HG03575 (cell line): ENCODE data around the gene IMPACT.

Experiments used
- ATAC-seq: cut with Tn5 transposase; IDR thresholded peaks from one replicate; pipeline ENCODE4 v1.9.1; 2021; ENCODE audit not compliant: unreplicated experiment, insufficient number of reproducible peaks, low FRiP score; ENCODE audit errors: extremely low read depth

The IMPACT gene

DNA sequence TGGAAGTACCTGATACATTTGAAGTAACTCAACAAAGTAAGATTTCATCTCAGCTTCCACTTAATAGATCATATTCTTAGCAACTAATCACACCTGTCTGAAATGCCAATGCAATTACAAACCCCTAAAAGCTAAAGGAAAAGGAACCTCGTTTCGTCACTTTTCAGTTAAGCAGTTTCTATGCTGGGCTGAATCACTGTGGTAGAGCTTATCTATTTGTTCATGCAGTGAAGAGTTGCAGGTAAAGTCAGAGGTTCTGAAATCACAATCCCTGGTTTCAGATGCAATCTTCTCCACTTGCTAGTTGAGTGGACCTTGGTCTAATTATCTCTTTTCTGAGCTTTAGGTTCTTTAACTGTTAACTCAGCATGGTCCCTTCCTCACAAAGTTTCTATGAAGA lies 40.3 kb downstream of the IMPACT start:
- ATAC-seq = no peak

DNA sequence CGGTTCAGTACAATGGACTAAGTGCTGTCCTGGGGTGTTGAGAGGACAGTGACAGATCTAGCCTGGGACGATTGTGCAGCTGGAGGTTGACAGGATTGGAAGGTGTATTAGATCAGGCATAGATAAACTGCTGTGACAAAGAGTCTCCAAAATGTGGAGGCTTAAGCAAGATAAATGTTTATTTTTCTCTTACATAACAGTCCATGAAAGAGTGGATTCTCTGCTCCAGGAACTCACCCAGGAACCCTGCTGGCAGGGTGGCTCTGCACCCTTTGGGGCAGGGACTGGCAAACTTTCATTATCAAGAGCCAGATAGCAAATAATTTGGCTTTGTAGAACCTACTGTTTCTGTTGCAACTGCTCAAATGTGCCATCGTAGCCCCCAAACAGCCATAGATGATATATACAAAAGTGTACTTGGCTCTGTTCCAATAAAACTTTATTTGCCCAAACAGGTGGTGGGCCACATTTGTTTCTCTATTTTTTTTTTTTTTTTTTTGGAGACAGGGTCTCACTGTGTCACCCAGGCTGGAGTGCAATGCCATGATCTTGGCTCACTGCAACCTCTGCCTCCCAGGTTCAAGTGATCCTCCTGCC lies 43.6 kb downstream of the IMPACT start:
- ATAC-seq = no peak

DNA sequence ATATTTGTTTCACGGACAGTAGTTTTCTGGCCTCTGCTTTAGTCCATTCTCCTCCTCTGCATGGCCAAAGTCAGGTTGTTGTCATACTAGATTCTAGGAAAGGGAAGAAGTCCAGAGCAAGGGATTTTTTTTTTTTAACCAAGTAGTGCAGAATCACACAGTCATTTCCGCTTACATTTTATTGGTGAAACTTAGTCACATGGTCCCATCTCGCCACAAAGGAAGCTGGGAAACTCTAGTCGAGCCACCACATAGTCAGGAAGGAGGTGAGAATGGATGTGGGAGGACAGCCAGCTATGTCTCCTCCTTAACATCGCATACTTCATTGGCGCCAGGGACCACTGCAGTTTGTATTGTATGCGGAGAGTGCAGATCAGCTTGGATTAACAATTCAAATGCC lies 44.3 kb downstream of the IMPACT start:
- no peak for ATAC-seq

DNA sequence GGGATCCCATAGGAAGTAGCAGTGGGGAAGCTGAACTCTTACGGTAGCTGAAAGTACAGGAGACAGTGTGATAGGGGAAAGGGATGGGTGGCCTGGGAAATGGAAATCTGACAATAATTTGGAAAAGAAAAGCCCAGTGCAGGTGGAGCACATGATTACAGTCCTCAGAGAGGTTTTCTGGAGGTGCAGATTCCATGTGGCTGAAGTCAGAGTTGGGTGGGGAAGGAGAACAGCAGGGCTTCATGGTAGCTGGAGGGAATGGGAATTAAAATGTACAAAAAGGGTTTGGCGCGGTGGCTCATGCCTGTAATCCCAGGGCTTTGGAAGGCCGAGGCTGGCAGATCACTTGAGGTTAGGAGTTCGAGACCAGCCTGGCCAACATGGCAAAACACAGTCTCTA lies 46.1 kb downstream of the IMPACT start:
- no peak for ATAC-seq

DNA sequence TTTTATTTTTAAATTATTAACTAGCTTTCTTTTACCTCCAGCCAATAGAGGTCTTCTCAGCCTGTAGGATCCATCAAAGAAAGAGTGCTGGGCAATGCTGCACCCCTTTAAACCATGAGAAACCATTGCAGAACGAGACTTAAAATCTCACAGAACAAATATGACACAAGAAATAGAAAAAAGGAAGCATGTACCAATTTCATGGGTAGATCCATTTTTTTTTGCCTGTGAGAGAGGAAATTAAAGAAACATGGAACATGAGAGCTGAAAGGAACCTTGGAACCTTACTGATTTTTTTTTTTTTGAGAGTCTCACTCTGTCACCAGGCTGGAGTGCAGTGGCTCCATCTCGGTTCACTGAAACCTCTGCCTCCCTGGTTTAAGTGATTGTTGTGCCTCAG lies 47.9 kb downstream of the IMPACT start:
- no peak for ATAC-seq

DNA sequence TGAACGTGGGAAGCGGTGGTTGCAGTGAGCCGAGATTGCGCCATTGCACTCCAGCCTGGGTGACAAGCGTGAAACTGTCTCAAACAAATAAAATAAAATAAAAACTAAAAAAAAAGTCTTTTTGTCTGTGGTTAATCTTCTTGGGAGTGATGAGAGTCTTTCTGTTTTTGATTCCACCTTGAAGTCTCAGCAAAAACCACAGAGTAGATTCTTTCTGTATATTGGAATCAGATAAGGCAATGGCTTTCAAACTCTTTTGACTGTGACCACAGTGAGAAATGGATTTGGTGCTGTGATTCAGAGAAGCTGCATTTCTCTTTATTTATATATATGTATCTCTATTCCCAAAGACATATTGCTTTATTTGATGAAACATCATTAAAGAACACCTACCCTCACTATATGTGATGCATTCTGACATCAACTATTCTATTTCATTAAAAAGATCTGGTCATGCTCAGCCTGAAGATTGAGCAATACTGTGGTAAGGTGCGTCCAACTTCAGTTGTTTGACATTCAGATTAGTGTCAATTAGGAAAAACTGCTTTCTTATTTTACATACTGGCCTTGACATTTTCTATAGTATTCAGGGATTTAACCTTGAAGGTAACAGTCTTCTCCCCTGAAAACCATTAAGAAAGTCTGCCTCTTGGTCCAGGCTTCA lies 49.6 kb downstream of the IMPACT start:
- ATAC-seq = no peak

DNA sequence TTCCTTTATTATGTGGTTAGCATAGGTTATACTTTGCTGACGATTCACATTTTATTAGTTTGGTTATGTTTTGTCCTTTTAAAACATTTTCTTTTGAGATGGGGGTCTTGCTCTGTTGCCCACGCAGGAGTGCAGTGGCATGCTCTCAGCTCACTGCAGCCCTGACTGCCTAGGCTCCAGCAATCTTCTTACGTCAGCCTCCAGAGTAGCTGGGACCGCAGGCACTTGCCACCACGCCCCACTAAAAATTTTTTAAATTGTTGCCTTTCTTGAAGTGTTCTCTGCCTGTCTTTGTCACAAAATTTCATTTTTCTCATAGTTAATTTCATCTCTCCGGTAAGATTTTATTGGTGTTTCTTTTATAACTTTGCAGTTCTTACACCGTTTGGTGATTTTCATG lies 52.9 kb downstream of the IMPACT start:
- ATAC-seq = no peak

DNA sequence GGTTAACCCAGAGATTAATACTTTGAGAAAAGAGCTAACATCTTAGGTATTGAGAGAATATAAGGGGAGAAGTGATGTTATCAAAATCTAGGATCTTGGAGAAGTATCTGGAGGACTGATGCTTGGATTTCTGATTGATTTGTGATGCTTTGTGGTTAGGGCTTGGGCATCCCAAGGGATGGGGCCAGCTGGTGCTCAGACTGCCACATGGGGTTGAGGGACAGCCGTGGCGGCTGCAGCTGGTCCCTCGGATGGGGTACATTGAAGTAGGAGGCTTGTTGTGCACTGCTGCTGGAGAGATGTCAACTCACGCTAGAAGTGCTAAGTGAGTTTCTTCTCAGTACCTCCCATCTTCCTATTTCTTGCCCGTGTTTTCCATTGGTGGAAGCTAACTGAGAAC lies 56.4 kb downstream of the IMPACT start:
- no peak for ATAC-seq

DNA sequence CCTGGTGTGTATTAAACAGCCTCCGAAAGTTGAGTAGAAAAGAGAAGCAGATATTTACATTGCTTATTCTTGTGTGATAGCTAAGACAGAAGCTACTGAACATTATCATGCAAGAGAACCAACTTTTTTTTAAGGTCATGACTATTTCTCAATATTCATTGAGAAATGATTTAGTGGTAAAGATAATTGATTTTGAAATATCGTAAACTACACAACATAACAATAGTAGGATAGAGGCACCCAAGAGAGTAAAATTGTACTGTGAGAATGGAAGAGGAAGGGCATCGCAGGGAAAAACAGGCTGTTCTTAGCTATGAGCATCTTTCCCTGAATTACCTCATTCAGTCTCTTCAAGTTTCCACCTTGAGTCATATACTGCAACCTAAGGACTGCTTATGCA lies 59.2 kb downstream of the IMPACT start:
- ATAC-seq = no peak

DNA sequence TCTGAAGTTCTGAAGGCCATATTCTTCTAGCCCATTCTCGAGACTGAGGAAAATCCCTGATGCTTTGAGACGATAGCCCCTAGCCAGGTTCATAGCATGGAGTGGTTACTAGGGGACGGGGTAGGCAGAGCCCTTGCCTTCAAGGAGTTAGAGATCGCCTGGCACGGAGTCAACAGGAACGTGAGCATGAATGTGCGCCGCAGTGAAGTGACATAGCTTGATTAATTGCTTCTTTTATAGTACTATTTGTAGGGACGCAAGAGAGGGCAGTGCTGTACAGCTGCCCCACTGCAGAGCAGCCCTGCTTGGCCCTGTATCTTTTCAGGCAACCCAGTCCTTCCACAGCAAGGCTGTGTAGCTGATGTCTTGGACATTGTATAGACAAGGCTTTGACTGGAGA lies 60.2 kb downstream of the IMPACT start:
- ATAC-seq = no peak

DNA sequence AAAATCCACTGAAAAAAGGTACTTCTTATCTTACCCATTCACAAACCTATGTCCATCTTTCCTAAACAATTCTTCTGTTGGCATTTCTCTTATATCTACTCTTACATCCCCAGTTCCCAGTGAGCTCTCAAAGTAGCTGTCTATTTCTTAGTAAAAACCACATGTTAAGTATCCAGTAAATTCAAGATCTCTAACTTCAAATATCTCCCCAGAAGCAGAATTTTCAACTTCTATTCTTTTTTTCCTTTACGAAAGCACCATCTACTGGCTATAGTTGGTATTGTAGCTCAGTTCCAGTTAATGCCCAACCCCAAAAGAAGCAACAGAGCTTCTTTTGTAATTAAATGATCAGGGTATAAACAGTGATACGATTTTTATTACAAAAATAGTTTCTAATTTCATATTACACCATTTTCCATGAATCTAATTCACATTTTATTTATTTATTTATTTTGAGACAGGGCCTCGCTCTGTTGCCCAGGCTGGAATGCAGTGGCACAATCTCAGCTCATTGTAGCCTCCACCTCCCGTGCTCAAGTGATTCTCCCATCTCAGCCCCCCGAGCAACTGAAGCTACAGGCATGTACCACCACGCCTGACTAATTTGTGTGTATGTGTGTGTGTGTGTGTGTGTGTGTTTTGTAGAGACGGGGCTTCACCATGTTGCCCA lies 62.5 kb downstream of the IMPACT start:
- no peak for ATAC-seq

DNA sequence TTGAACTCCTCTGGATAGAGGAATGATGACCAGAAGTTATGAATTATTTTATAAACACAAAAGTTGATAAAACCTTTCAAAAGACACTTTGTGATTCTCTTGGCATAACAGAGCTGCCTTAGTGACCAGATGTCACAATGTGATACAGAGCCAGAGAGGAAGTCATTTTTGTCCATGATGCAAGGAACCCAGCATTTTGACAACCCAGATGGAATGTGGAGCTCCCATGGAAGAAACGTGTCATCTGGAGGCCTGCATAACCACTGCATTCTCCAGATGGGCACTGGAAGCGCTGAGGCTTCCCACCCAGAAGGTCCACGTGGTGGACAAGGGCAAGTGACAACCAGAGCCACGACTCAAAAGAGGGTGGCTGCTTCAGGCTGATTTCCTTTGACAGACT lies 64.1 kb downstream of the IMPACT start:
- ATAC-seq = no peak

DNA sequence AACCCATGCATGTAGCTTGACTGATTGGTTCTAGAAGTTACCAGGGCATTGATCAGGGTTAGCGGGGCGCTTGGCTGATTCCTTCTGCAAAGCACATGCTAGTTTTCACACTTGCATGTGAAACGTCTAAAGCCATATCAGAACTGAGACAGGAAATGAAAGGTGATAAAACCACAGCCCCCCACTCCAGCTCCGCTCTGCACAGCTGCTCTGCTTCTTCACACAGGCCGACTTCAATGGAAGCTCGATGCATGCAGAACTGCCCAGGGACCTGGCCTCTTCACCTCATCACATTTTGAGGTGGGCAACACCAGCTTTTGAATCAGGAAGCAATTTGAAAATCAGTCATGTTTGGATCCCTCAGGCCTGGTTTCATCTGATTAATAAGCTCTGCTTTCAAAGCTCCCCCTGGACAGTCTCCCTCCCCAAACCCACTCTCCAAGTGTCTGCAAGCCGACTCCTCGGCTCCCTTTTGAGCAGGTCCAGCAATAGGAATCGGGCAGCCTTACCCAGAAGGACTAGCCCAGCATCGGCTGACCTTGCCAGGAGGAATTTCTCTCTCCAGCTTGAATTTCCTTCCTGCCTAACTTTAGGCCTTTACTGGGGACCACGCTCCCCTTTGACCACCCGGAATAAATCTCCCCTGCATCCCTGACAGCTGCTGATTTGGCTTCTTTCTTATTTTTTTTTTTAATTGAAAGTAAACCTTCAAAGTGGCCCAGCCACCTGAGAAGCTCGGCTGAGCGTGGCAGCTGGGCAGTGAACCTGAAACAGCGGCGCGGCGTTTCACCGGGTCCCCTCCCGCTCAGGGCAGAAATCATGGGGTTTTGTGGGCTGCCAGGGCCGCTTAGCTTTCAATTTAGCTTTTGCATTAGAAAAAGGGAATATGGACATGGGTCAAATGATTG lies 65.7 kb downstream of the IMPACT start:
- ATAC-seq = peak; percentile 66

DNA sequence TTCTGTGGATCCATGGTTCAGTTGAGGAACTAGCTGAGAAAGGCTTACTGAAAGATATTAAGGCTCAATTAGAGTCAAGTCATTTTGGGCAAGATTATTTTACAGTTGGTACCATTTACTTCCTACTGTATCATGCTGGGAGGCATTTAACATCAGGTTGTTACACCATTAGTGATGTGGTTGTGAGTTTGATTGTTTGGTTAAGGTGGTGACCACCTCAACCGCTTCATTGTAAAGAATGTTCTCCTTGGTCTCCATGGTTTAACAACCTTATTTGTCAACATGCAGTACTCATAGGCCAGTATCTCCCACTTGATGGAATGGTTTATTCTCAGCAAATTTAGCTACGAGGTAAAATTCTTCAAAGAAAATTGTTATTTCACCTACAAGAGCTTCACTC lies 68.1 kb downstream of the IMPACT start:
- ATAC-seq = no peak

DNA sequence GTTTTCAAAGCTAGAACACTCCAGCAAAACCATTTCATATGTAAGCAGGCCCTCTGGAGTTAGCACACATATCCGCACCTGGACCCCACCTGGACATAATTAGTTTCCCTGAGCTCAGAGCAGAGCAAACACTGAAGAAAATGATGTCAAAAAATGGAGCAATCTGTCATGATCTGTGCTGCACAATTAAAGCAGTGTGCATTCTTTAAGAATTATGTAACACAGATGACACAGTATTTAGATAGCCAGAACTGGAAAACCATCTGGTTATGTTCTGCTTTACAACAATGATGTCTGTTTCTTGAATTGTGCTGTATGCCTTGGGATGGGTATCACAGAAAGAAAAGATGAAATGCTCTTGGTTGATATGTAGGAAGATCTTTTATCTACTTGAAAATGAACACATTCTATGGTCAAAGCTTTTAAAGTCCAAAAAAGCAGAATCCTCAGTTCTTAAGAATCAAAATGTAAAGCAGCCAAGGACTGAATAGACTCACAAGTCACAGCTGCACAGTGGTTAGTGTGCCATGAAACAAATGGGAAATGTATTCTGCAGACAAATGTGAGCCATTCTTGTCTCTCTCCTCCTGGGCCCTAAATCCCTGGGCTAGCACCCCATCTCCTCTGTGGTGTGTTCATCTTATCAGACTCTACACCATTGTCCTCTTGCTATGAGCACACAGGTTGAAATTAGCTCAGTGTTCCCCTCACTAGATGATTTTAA lies 70.7 kb downstream of the IMPACT start:
- no peak for ATAC-seq

DNA sequence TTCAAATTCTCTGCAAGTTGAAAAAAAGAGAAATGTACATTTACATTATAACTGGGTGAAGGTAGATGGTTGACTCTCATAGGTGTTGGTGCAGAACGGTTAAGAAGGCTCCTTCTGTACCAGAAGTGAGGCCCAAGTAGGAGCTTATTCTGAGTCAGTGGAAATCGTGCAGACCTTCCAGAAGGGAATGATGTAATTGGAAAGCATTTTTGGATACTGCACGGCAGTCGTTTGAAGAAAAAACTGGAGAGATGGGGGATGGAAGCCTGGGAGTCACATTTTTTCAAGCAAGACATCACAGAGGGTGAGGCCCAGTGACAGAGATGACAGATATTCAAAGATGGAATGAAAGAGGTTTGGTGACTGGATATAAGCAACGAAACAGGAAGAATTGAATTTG lies 73.3 kb downstream of the IMPACT start:
- ATAC-seq = no peak

DNA sequence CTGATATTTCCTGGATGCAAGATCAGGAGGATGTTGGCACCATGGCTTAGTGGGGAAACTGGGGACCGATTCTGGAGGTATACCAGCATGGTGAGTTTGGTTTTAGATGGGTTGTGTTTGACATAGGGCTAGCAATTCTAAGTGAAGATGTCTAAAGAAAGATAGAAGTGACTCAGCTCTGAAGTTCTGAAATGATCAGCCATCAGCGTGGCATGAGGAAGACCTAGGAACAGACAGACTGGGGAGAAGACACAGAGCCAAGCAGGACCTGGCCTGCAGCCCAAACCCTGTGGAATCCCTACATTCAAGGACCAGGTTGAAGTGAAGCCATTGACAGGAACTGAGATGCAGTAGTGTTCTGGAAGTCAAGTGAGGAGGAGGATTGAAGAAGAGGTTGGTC lies 73.7 kb downstream of the IMPACT start:
- no peak for ATAC-seq

DNA sequence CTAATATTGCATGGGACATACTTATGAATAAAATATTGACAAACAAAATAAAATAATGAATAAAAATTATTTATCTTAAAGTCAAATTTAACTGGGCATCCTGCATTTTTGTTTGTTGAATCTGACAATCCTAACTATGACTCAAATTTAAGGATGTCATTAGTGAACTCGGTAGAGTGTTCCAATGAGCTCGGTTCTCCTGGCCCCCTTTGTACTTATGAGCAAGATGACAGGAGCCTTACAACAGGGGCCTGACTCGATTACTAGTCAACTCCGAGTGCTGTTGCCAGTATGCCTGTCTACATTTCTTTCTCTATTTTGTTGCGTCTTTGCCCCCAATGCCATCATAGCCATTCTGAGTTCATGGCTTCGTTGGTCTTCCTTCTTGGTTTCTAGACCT lies 74.3 kb downstream of the IMPACT start:
- no peak for ATAC-seq
